ENCODE measurements around the gene TEX261.

The TEX261 gene

DNA sequence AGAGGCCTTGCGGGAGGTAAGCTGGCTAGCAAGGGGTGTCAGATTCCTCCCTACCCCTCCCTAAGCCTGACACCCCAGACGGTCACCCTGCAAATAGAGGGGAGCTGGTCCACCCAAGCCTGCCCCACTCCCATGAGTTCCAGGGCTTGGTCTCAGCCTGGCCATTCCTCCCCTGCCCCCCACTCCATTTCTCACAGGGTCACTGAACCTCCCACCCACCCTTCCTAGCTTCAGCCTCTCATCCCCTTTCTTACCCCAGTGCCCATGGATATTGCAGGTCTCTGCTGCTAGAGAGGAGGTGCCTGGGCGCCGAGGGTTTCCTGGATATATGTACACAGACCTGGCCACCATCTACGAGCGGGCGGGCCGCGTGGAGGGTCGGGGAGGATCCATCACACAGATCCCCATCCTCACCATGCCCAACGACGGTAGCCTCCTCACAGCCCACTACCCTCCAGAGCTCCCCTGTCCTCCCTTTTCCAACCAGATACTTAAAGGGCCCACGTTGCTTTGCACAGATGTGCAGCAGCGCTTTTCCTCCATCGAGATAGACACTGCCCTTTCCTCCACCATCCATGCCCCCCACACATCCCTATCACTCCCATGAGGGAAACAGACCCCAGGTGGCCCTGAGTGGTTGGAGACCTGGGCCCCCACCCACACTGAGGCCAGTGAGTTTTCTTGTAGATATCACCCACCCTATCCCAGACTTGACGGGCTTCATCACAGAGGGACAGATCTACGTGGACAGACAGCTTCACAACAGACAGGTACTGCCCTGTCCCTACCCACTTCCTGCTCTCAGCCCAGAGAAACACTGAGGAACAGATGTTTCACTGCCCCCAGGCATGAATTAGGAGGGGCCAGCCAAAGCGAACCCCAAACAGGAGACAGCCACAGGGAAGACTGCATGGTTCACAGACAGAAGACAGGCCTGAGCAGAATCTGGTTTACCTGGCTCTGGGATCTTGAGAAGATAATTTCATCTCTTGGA lies 31.5 kb downstream of the TEX261 start:
- TF ChIP-seq POLR2AphosphoS5 (IDR thresholded peaks at IDR 0.05; ENCODE audit: low read depth, low read length) (no peak), FOXP2 (optimal IDR thresholded peaks at IDR 0.05; ENCODE audit: borderline replicate concordance, extremely low read depth, extremely low read length, insufficient read depth) (no peak), TAF1 (IDR thresholded peaks at IDR 0.05; ENCODE audit: borderline replicate concordance, insufficient read depth, low read length) (no peak), SIN3A (IDR thresholded peaks at IDR 0.05; ENCODE audit: borderline replicate concordance, insufficient read depth, low read length) (no peak)
- TF ChIP-seq, protein P1, sequence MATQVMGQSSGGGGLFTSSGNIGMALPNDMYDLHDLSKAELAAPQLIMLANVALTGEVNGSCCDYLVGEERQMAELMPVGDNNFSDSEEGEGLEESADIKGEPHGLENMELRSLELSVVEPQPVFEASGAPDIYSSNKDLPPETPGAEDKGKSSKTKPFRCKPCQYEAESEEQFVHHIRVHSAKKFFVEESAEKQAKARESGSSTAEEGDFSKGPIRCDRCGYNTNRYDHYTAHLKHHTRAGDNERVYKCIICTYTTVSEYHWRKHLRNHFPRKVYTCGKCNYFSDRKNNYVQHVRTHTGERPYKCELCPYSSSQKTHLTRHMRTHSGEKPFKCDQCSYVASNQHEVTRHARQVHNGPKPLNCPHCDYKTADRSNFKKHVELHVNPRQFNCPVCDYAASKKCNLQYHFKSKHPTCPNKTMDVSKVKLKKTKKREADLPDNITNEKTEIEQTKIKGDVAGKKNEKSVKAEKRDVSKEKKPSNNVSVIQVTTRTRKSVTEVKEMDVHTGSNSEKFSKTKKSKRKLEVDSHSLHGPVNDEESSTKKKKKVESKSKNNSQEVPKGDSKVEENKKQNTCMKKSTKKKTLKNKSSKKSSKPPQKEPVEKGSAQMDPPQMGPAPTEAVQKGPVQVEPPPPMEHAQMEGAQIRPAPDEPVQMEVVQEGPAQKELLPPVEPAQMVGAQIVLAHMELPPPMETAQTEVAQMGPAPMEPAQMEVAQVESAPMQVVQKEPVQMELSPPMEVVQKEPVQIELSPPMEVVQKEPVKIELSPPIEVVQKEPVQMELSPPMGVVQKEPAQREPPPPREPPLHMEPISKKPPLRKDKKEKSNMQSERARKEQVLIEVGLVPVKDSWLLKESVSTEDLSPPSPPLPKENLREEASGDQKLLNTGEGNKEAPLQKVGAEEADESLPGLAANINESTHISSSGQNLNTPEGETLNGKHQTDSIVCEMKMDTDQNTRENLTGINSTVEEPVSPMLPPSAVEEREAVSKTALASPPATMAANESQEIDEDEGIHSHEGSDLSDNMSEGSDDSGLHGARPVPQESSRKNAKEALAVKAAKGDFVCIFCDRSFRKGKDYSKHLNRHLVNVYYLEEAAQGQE (IDR thresholded peaks at IDR 0.05; ENCODE audit: insufficient read depth in 1 of 2, low read depth in 2 of 2, low read length in 2 of 2): no peak

DNA sequence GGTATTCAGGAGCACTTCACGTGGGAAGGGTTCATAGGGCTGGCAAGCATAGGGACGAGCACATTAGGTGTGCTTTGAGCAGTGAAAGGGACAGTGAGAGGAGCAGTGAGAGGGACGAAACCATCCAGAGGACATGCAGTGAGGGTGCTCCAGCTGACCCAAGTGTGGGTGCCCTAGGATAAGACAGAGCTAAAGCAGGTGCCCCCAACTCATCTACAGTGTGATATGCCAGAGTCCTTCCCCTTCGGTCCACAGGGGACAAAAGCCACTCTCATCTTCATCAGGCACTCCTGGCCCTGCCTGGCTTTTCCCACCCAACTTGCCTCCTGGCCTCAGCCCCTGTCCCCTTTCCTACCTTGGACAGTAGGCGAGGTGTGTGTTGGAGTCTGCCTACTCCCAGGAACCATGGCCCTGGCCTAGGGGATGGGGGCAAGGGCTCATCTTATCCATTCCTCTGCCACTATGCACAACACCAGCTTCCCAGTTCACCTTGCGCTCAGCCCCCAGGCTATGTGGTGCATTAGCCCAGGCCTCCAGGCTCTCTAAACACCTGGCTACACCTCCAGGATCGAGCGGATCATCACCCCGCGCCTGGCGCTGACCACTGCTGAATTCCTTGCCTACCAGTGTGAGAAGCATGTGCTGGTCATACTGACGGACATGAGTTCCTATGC lies 32.3 kb downstream of the TEX261 start:
- TF ChIP-seq FOXP2 (optimal IDR thresholded peaks at IDR 0.05; ENCODE audit: borderline replicate concordance, extremely low read depth, extremely low read length, insufficient read depth) (no peak), TAF1 (IDR thresholded peaks at IDR 0.05; ENCODE audit: borderline replicate concordance, insufficient read depth, low read length) (no peak), POLR2AphosphoS5 (IDR thresholded peaks at IDR 0.05; ENCODE audit: low read depth, low read length) (no peak)
- TF ChIP-seq, protein P1 (IDR thresholded peaks at IDR 0.05; ENCODE audit: insufficient read depth in 1 of 2, low read depth in 2 of 2, low read length in 2 of 2): no peak

- TF ChIP-seq TAF1 (IDR thresholded peaks at IDR 0.05; ENCODE audit: borderline replicate concordance, insufficient read depth, low read length) (no peak), SIN3A (IDR thresholded peaks at IDR 0.05; ENCODE audit: borderline replicate concordance, insufficient read depth, low read length) (no peak), POLR2AphosphoS5 (IDR thresholded peaks at IDR 0.05; ENCODE audit: low read depth, low read length) (no peak), FOXP2 (optimal IDR thresholded peaks at IDR 0.05; ENCODE audit: borderline replicate concordance, extremely low read depth, extremely low read length, insufficient read depth) (no peak)
- TF ChIP-seq, protein P1 (IDR thresholded peaks at IDR 0.05; ENCODE audit: insufficient read depth in 1 of 2, low read depth in 2 of 2, low read length in 2 of 2): no peak
Measured at GRCh38 chr2:70961648-70961994, 33.1 kb downstream of the TEX261 start.

DNA sequence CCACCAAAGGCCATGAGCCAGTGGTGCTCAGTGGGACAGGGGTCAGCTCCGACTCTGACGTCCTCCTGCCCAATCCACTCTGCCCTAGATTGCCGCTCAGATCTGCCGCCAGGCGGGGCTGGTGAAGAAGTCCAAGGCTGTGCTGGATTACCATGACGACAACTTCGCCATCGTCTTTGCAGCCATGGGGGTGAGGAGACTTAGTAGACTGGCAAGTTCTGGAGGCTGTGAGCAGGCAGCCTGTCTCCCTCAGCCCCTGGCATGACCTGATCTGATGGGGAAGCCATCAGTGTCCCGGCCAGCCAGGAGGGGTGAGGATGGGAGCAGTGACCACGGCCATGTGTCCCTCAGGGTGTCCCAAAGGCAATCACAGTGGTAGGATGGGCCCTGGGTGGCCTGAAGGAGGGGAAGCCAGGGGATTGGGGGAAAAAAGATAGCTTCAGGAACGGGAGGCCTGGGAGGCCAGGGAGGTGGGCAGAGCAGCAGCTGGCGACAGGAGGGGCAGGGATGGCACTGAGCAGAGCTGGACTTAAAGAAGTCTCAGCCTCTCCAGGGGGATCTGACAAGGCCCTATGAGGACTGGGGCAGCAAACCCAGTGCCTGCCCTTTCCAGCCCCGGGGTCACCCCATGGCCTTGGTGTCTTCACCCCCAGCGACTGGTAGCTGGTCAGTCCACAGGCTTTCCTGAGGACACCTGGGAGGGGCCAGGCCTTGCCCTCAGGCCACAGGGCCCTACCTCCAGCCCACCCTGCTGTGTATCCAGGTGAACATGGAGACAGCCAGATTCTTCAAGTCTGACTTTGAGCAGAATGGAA lies 33.6 kb downstream of the TEX261 start:
- TF ChIP-seq FOXP2 (optimal IDR thresholded peaks at IDR 0.05; ENCODE audit: borderline replicate concordance, extremely low read depth, extremely low read length, insufficient read depth) (no peak), POLR2AphosphoS5 (IDR thresholded peaks at IDR 0.05; ENCODE audit: low read depth, low read length) (no peak), TAF1 (IDR thresholded peaks at IDR 0.05; ENCODE audit: borderline replicate concordance, insufficient read depth, low read length) (no peak), SIN3A (IDR thresholded peaks at IDR 0.05; ENCODE audit: borderline replicate concordance, insufficient read depth, low read length) (no peak)
- TF ChIP-seq, protein P1 (IDR thresholded peaks at IDR 0.05; ENCODE audit: insufficient read depth in 1 of 2, low read depth in 2 of 2, low read length in 2 of 2): no peak

All from PFSK-1 (cell line).